ENCODE data around the gene DLGAP4.

Gene DLGAP4

GRCh38 chr20:36308986-36309385 is 2.8 kb downstream of the DLGAP4 start:
- DNase-seq (ENCODE audit: low read depth): no peak

GRCh38 chr20:36309643-36310042 is 3.5 kb downstream of the DLGAP4 start:
- no peak for DNase-seq (ENCODE audit: low read depth)

GRCh38 chr20:36310215-36310981 is 4.3 kb downstream of the DLGAP4 start:
- no peak for DNase-seq (ENCODE audit: low read depth)

- DNase-seq (ENCODE audit: low read depth): no peak
These were observed 5.2 kb downstream of the DLGAP4 start for GRCh38 chr20:36311141-36311853.

- no peak for DNase-seq (ENCODE audit: low read depth)
These were observed 6.0 kb downstream of the DLGAP4 start for GRCh38 chr20:36311854-36312723.

- no peak for DNase-seq (ENCODE audit: low read depth)
These were observed 6.7 kb downstream of the DLGAP4 start for GRCh38 chr20:36312724-36313441.

- no peak for DNase-seq (ENCODE audit: low read depth)
These were observed 7.3 kb downstream of the DLGAP4 start for GRCh38 chr20:36313476-36313875.

- DNase-seq (ENCODE audit: low read depth): no peak
These were observed 7.8 kb downstream of the DLGAP4 start for GRCh38 chr20:36313926-36314325.

GRCh38 chr20:36314734-36315544 is 8.8 kb downstream of the DLGAP4 start:
- no peak for DNase-seq (ENCODE audit: low read depth)

- DNase-seq (ENCODE audit: low read depth): no peak
These were observed 9.6 kb downstream of the DLGAP4 start for GRCh38 chr20:36315545-36316351.

- DNase-seq (ENCODE audit: low read depth): no peak
These were observed 11.5 kb downstream of the DLGAP4 start for GRCh38 chr20:36317675-36318074.

- DNase-seq (ENCODE audit: low read depth): no peak
These were observed 12.0 kb downstream of the DLGAP4 start for GRCh38 chr20:36318166-36318565.

- DNase-seq (ENCODE audit: low read depth): no peak
These were observed 13.5 kb downstream of the DLGAP4 start for GRCh38 chr20:36319356-36320260.

GRCh38 chr20:36320261-36320897 is 14.2 kb downstream of the DLGAP4 start:
- DNase-seq (ENCODE audit: low read depth): no peak

GRCh38 chr20:36320898-36321695 is 15.0 kb downstream of the DLGAP4 start:
- no peak for DNase-seq (ENCODE audit: low read depth)

GRCh38 chr20:36322131-36322530 is 16.0 kb downstream of the DLGAP4 start:
- DNase-seq (ENCODE audit: low read depth): no peak

GRCh38 chr20:36330091-36330490 is 24.0 kb downstream of the DLGAP4 start:
- no peak for DNase-seq (ENCODE audit: low read depth)

- no peak for DNase-seq (ENCODE audit: low read depth)
These were observed 25.1 kb downstream of the DLGAP4 start for GRCh38 chr20:36331209-36331608.

Data from fibroblast of the conjunctiva (primary cell).